OCI-LY3 (cell line): Measurements from ENCODE around the gene AKAP5.

ENCODE experiments used
- CTCF ChIP-seq: fragments of 200-600, 300-600 bp; sonication (generic); IDR thresholded peaks from 2 replicates; pipeline ENCODE4 v1.5.1; 2014; ENCODE audit warnings: antibody characterized with exemption, low read length, low read depth
- EZH2phosphoT487 ChIP-seq: fragments of 200-600 bp; shearing (Covaris generic); IDR thresholded peaks from 2 replicates; pipeline ENCODE4 v1.6.1; 2018; ENCODE audit warnings: antibody characterized with exemption, mixed run types, low read depth

DNA sequence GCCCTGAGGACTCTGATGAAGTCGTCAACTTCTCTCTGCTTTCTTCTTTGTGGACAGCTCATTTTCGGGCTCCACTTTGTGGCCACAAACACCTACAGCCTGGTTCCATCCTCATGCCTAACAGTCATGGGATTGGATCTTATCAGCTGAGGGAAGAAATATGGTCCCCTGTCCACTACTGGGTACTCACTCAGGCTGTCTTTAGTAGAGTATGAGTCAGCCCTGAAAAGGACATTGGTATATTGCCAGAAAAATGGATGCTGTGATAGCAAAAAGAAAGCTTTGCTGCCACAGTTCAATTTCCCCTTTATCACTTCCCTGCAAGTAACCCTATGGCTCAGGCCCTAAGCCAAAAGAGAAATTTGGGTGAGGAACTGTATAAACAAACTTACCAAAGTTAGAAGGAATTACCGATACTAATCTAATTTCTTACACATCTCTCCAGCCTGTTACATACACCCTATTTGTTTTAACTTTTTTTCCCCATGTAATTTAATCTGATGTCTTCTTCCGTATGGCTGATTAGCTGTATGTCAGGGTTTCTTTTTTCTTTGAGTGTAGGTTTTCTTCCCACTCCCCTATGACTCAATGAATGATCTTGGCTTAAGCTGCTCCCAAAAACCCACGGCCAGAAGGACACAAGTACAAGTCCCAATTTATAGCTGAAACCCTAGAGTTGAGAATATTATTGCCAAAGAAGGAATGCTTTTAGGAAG lies 48.1 kb upstream of the AKAP5 start:
- TF ChIP-seq CTCF: no peak
- no peak for TF ChIP-seq EZH2phosphoT487
